Stimulated activated CD8-positive, alpha-beta memory T cell treated with anti-CD3 and anti-CD28 coated beads, Interleukin-7, amount 100 ng/mL, for 4 hours (primary cell): ENCODE results near the gene ERICH2.
"Not testable (repeated sequence)": the region's sequence is repeated elsewhere in the genome, so short reads cannot be mapped to it uniquely, and the experiment has no call there.

Experiments
- DNase-seq, 2 donors: peaks; one replicate each; pipeline ENCODE4 v3.0.0-alpha.2; 2020; ENCODE audit warnings: low read depth in 2 of 2

The ERICH2 gene

GRCh38 chr2:170770008-170770605 lies at the start of gene ERICH2:
ERICH2 (plus strand) TSS chr2:170770378; CDS start chr2:170770682, 304 bp downstream.
- peak in 1 of 2 donors; percentile 23 for DNase-seq

GRCh38 chr2:170721678-170722077 lies 48.5 kb upstream of the ERICH2 start:
- DNase-seq, result no peak

GRCh38 chr2:170722301-170722700 lies 47.9 kb upstream of the ERICH2 start:
- no peak for DNase-seq

DNA sequence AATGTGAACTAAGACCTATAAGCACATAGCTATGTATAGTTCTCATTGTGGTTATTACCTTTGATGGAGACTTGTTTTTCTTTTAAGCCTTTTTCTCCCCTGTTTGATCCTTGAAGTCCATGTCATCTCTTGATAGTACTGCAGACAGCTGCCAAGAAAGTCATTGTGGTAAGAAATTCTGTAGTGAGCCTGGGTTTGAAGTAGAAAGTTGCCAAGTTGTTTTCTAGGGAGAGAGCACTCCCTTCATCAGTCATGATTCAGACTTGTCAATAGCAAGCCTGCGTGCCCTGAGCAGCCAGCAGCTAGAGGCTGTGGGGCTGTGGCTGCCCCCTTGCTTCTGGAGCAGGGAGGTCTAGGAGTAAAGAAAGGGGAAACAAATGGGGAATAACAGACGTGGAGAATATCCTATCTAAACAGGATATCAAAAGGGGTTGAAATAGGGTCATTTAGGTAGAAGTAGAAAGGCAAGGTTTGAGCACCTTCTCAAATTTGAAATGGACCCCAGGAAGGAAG lies 46.7 kb upstream of the ERICH2 start:
- no peak for DNase-seq

GRCh38 chr2:170733798-170734600 lies 36.2 kb upstream of the ERICH2 start:
- no peak for DNase-seq

DNA sequence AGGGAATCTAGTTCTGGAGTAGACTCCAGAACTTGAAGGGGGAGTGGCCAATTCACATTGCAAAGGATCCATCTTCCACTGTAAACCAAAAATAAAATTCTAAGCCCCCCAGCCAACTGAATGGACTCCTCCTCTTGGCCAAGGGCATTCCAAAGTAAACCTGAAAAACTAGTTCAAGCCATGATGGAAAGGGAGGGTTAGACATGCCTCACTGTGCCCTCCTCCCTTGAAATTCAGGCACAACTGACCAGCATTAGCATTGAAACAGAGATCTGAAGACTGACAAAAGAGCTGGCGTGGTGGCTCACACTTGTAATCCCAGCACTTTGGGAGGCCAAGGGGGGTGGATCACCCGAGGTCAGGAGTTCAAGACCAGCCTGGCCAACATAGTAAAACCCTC lies 35.6 kb upstream of the ERICH2 start:
- not testable (repeated sequence) for DNase-seq

- DNase-seq, result no peak
Observed at GRCh38 chr2:170736628-170737027, 33.5 kb upstream of the ERICH2 start.

DNA sequence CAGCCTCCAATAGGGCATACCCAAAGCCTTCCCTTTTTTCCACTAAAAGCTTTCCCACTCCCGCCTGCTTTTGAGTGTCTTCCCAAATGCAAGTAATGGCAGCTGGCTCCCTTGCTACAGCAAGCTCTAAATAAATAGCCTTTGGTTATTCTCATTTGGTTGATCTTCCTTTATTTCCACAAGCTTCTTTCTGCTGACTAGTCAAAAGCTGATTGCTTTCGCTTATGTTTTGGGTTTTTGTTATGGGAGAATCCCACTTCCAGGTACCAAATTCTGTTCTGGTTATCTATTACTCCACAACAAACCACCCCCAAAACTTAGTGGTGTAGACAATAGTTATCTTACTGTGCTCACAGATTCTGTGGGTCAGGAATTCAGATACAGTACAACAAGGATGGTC lies 32.8 kb upstream of the ERICH2 start:
- DNase-seq, result no peak

DNA sequence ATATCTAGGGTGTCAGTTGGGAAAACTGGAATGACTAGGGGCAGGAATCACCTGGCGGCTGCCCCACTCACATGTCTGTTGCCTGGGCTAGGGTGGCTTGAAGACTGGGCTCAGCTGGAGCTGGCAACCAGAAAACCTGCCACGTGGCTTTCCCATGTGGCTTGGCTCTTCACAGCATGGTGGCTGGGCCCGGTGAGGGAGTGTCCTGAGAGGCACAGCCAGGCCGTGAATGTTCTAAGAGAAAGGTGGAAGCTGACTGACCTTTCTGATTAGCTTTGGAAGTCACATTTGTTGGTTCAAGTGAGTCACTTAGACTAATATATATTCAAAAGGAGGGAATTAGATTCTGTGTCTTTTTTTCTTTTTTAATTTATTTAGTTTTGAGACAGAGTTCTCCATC lies 32.4 kb upstream of the ERICH2 start:
- DNase-seq, result no peak

- no peak for DNase-seq
Observed at GRCh38 chr2:170739048-170739447, 31.1 kb upstream of the ERICH2 start.

GRCh38 chr2:170739507-170740046 lies 30.6 kb upstream of the ERICH2 start:
- no peak for DNase-seq

DNA sequence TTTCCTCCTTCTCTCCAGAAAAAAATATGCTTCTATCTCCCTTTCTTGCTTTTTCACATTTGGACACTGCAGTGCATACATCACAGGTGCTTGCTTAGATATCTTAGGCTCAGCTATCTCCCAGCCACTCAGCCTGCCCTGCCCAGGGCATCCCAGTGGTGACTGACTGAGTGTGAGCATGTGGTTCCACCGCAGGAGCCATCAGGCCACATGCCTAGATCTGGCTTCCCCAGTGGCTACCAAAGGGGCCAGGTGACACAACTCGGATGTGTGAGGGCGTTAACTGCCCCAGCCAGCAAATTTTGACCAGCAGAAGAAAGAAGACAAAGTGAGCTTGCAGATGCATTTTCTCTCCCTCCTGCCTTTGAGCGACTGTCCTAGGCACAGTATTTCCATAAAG lies 29.5 kb upstream of the ERICH2 start:
- no peak for DNase-seq

GRCh38 chr2:170742000-170742399 lies 28.2 kb upstream of the ERICH2 start:
- no peak for DNase-seq

DNA sequence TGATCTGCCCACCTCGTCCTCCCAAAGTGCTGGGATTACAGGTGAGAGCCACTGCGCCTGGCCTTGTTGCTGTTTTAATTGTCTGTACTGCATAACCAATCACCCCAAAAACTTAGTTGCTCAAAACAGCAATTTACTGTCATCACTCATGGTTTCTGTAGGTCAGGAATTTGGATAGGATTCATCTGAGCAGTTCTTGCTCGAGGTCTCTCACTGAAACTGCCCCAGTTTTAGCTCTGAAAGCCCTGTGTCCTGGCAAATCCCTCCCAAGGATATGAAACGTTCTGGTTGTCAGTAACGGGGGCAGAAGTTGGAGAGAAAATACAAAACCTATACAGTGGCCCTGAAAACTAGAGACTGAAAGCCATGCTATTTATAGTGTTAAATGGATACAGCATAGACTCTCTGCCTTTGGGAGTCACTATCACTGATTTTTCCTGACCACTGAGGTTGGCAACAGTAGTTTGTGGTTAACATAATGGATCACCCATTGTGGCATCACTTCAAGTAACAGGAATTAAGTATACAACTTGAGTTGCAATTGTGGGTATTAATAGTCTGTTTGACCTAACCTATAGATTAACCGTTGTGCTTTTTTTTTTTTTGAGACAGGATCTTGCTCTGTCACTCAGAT lies 27.2 kb upstream of the ERICH2 start:
- DNase-seq, result no peak

DNA sequence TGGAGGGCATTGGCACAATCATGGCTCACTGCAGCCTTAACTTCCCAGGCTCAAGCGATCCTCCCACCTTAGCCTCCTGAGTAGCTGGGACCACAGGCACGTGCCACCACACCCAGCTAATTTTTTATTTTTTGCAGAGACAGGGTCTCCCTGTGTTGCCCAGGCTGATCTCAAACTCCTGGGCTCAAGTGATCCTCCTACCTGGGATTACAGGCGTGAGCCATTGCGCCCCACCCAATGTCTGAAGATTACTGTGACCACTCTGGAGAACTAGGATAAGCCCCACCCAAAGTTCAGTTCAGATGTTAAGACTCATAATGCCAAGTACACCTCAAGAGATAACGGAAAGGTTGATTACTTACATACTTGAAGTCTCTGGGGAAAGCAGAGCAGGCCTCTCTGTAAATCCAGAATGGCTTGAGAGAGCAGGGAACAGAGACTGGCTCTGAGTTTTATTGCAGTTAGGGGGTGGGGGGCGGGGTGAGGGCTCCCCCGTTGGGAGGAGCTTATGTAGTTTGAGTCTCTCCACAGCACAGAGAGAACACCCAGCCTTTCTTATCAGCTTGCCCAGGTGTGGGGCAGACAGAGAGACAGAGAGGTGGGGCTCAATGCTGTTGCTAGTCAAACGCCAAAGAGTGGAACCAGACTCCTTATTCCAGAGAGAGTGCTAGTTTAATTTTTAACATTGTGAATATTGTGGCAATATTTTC lies 26.5 kb upstream of the ERICH2 start:
- no peak for DNase-seq

DNA sequence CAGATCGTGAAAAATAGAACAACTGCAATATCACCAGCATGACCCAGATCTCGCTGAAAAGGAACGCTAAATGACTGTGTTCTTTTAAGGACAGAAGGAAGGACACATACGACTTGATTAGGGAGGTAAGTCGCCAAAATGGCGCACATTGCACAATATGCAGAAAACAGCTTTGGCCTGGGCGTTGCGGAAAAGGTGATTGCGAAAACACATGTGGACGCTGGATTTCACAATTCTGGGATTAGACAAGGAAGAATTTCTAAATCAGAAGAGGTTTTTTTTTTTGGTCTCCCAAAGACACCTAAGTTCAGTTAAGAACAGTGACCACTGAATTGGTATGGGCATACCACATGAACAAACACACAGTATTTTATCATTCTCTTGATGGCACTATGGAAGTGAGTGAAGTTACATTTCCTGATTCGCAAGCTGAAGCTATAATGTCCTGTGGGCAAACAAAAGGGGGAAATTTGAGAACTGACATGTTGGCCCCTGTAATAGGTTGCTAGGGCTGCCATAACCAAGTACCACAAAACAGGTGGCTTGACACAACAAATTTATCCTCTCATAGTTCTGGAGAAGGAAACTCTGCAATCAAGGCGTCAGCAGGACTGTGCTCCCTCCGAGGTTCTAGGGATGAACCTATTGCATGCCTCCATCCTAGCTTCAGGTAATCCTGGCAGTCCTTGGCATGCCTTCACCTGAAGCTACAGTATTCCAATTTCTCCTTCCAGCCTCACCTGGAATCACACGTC lies 25.8 kb upstream of the ERICH2 start:
- DNase-seq, result no peak

- no peak for DNase-seq
Observed at GRCh38 chr2:170745305-170745704, 24.9 kb upstream of the ERICH2 start.

- DNase-seq, result no peak
Observed at GRCh38 chr2:170747921-170748320, 22.3 kb upstream of the ERICH2 start.

GRCh38 chr2:170751555-170751954 lies 18.6 kb upstream of the ERICH2 start:
- DNase-seq, result not testable (repeated sequence)

GRCh38 chr2:170761572-170761971 lies 8.6 kb upstream of the ERICH2 start:
- DNase-seq, result no peak

DNA sequence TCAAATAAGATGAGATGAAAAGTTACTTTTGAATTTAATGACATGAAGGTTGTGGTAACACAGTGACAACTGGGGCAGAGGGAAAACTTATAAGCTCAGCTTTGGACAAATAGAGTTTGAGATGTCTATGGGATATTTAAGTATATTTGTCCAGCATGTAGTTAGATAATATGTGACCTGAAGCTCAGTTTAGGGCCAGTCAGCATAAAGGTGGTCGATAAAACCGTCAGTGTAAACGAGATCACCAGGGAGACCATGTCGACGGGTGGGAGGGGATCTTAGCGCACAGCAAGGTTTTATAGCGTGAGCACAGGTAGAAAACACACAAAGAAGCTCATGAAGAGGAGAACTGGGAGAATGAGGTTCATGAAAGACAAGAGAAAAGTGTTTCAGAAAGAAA lies 7.4 kb upstream of the ERICH2 start:
- DNase-seq, result no peak
